A673 (cell line): ENCODE results near the gene SDF4. TPM values are rescaled to one million over a fixed set of nuclear protein-coding genes. Genes with fewer than 3 reads are reported as not detected.

ENCODE experiments used
- BruUV-seq: library from RNA; stranded (reverse); fragments of 400-500 nt; replicated peaks from 2 replicates; lab custom pipeline; 2021; lab: Mats Ljungman, UMichigan
- CTCF ChIA-PET: fragments of 300-600 bp; sonication (Branson Sonifier 250); formaldehyde crosslinking; loops from one replicate; lab custom pipeline; 2022; ENCODE audit warnings: antibody characterized with exemption; lab: Charles Lee
- POLR2A ChIA-PET: fragments of 300-600 bp; sonication (Branson Sonifier 250); formaldehyde crosslinking; loops from one replicate; lab custom pipeline; 2022; ENCODE audit warnings: antibody characterized with exemption; ENCODE audit not compliant: low non-redundant PET; lab: Charles Lee
- DNase-seq: peaks from one replicate; pipeline ENCODE4 v3.0.0-alpha.2; 2015; ENCODE audit warnings: low spot score
- H3K27ac ChIP-seq: fragments of 200-600 bp; sonication (generic); 2 replicates; pipeline ENCODE4 v1.5.1; 2016; ENCODE audit warnings: mixed run types, low read depth, mild to moderate bottlenecking, mixed read lengths, antibody characterized with exemption, low read length; ENCODE audit not compliant: poor library complexity, severe bottlenecking
- H3K27me3 ChIP-seq: fragments of 200-600 bp; sonication (generic); replicated peaks from 2 replicates; pipeline ENCODE4 v1.6.1; 2017; ENCODE audit warnings: mixed run types, low read depth, mild to moderate bottlenecking, mixed read lengths, antibody characterized with exemption, low read length; ENCODE audit not compliant: insufficient read depth, poor library complexity
- H3K36me3 ChIP-seq: fragments of 200-600 bp; sonication (generic); 2 replicates; pipeline ENCODE4 v1.6.1; 2016; ENCODE audit warnings: mixed run types, mild to moderate bottlenecking, mixed read lengths, antibody characterized with exemption, low read length; ENCODE audit not compliant: insufficient read depth, poor library complexity, severe bottlenecking
- H3K4me1 ChIP-seq: fragments of 200-600 bp; sonication (generic); 2 replicates; pipeline ENCODE4 v1.6.1; 2017; ENCODE audit warnings: mixed run types, mild to moderate bottlenecking, mixed read lengths, antibody characterized with exemption, low read length; ENCODE audit not compliant: insufficient read depth, poor library complexity, severe bottlenecking
- H3K4me3 ChIP-seq: fragments of 200-600 bp; sonication (generic); 2 replicates; pipeline ENCODE4 v1.5.1; 2016; ENCODE audit warnings: low read depth, mixed run types, mild to moderate bottlenecking, mixed read lengths, low read length; ENCODE audit not compliant: poor library complexity, severe bottlenecking
- H3K9me3 ChIP-seq: fragments of 200-600 bp; sonication (generic); 2 replicates; pipeline ENCODE4 v1.6.1; 2016; ENCODE audit warnings: mixed run types, low read depth, mild to moderate bottlenecking, mixed read lengths, antibody characterized with exemption, low read length; ENCODE audit not compliant: poor library complexity, severe bottlenecking
- EZH2 ChIP-seq: fragments of 200-600 bp; sonication (generic); IDR thresholded peaks from 2 replicates; pipeline ENCODE4 v1.6.1; 2017; ENCODE audit warnings: borderline replicate concordance, low read depth, mild to moderate bottlenecking, mixed read lengths, antibody characterized with exemption, low read length; ENCODE audit not compliant: poor library complexity, severe bottlenecking
- intact Hi-C: fragments of 100-400 bp; cut with micrococcal nuclease; formaldehyde crosslinking; loops from one replicate; pipeline ENCODE4 v1.10.0; 2022; ENCODE audit not compliant: unreplicated experiment
- total RNA-seq: library from RNA; stranded (reverse); gene quantifications from 2 replicates; pipeline ENCODE4 v1.2.3, GENCODE V29; 2021
- TF ChIP-seq, protein P1 (sequence below): fragments of 300-800, 200-600 bp; sonication (generic); conservative IDR thresholded peaks from 2 replicates; pipeline ENCODE4 v1.5.1; 2017; ENCODE audit warnings: low read depth, mild to moderate bottlenecking, antibody characterized with exemption, low read length, moderate library complexity, mixed read lengths

SDF4 gene
- total RNA-seq, 1 experiment from 2014 or later = 133 TPM

- DNase-seq = no peak
- Histone ChIP-seq H3K4me3 (no peak overlapping the region), H3K36me3 (peaks cover 33% of the 10 kb centered on the region), H3K27ac (no peak overlapping the region), H3K27me3 (no peaks in the 10 kb centered on the region), H3K9me3 (no peaks in the 10 kb centered on the region), H3K4me1 (no peaks in the 10 kb centered on the region)
- POLR2A ChIA-PET = no interaction called here
- CTCF ChIA-PET = no interaction called here
- no TSS peak for BruUV-seq
- intact Hi-C loops = no loop called here
- no peak for TF ChIP-seq EZH2
- TF ChIP-seq, protein P1, sequence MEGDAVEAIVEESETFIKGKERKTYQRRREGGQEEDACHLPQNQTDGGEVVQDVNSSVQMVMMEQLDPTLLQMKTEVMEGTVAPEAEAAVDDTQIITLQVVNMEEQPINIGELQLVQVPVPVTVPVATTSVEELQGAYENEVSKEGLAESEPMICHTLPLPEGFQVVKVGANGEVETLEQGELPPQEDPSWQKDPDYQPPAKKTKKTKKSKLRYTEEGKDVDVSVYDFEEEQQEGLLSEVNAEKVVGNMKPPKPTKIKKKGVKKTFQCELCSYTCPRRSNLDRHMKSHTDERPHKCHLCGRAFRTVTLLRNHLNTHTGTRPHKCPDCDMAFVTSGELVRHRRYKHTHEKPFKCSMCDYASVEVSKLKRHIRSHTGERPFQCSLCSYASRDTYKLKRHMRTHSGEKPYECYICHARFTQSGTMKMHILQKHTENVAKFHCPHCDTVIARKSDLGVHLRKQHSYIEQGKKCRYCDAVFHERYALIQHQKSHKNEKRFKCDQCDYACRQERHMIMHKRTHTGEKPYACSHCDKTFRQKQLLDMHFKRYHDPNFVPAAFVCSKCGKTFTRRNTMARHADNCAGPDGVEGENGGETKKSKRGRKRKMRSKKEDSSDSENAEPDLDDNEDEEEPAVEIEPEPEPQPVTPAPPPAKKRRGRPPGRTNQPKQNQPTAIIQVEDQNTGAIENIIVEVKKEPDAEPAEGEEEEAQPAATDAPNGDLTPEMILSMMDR = no peak
These were observed 22.8 kb upstream of the SDF4 start for GRCh38 chr1:1254667-1254998.

DNA sequence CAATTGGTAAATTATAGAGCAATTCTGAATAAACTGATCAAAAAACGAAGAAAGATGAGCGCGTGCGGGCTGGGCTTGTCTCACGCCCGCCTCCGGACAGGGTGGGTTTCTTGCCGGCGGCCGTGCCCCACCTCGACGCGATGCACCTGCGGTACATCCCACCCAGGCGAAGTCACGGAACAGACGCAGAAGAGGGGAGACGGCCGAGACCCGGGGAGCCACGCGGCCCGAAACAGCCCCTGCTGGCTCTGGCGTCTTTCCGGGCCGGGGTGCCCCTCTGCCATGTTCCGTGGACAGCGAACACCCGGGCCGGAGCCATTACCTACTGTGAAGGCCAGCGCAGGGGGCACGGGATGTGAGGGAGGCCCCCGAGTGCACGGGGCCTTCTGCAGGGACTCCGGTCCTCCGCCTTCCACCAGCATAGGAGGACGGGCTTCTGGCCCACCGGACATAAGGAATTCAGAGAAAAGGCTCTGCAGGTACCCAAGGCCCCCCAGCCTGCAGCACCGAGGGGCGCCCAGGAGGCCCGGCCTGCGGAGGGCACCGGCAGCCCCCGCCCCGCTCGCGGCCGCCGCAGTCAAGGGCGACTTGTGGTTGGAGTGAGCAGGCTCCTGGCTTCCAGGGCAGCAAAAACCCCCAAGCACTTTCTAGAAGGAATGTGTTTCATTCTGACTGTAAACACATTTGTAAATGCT, 22.3 kb upstream of the SDF4 start:
- intact Hi-C loops = no loop called here
- no TSS peak for BruUV-seq
- ChIA-PET CTCF (no interaction called here), POLR2A (no interaction called here)
- Histone ChIP-seq H3K27me3 (no peaks in the 10 kb centered on the region), H3K27ac (no peak overlapping the region), H3K36me3 (peaks cover 33% of the 10 kb centered on the region), H3K9me3 (no peaks in the 10 kb centered on the region), H3K4me3 (no peak overlapping the region), H3K4me1 (no peaks in the 10 kb centered on the region)
- TF ChIP-seq EZH2 = no peak
- TF ChIP-seq, protein P1 = no peak
- no peak for DNase-seq

DNA sequence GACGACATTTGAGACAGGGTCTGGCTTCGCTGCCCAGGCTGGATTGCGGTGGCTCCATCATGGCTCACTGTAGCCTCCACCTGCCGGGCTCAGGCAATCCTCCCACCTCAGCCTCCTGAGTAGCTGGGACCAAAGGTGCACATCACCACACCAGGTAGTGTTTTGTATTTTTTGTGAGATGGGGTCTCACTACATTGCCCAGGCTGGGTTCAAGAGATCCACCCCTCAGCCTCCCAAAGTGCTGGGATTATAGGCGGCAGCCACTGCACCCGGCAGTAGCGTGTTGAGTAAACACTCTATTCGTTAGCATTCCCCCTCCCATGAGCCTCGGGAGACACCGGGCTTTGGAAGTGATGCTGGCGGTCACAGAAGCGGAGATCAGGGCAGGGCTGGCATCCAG, 21.5 kb upstream of the SDF4 start:
- no peak overlapping the region for H3K27ac ChIP-seq
- no peaks in the 10 kb centered on the region for H3K27me3 ChIP-seq
- CTCF ChIA-PET = no interaction called here
- H3K9me3 ChIP-seq = no peaks in the 10 kb centered on the region
- no peak for DNase-seq
- no peak overlapping the region for H3K4me3 ChIP-seq
- no peaks in the 10 kb centered on the region for H3K4me1 ChIP-seq
- POLR2A ChIA-PET = no interaction called here
- H3K36me3 ChIP-seq = peaks cover 33% of the 10 kb centered on the region
- TF ChIP-seq, protein P1 = no peak
- no peak for TF ChIP-seq EZH2
- BruUV-seq = no TSS peak
- intact Hi-C loops = no loop called here
